Measurements from ENCODE around the gene APOL5.

GRCh38 chr22:35726398-35726797 lies 8.7 kb downstream of the APOL5 start:
- TF ChIP-seq POLR2AphosphoS5 (IDR thresholded peaks at IDR 0.05; ENCODE audit: borderline replicate concordance, low read depth, low read length) (no peak), EZH2 (IDR thresholded peaks at IDR 0.05) (no peak)

All from SK-N-MC (cell line).